A549 (cell line): ENCODE results near the gene CYP24A1. TPM values are rescaled to one million over a fixed set of nuclear protein-coding genes. Genes with fewer than 3 reads are reported as not detected.

Experiments used
- ATAC-seq, 2 experiments: fragments of 200-7000 bp in 1 of 2; fragments of >200 bp in 1 of 2; cut with Nextera tagmentation in 1 of 2; cut with Tn5 transposase in 1 of 2; 3 replicates each; pipeline versions ENCODE4 v1.8.0 to v1.9.1; 2018 to 2020; ENCODE audit warnings: mild to moderate bottlenecking in 1 of 2, moderate library complexity in 1 of 2
- CTCF ChIA-PET: fragments of 300-600 bp; sonication (Branson Sonifier 250); formaldehyde crosslinking; extraction: SDS; loops from one replicate; lab custom pipeline; 2021; ENCODE audit warnings: antibody characterized with exemption, inconsistent platforms; lab: Yijun Ruan, JAX
- POLR2A ChIA-PET: fragments of 350-600 bp; formaldehyde crosslinking; extraction: SDS; loops from one replicate; lab custom pipeline; 2021; ENCODE audit warnings: antibody characterized with exemption, inconsistent platforms; lab: Yijun Ruan, JAX
- DNase-seq, 2 experiments: peaks; one replicate each; pipeline versions ENCODE4 v3.0.0 to v3.0.0-alpha.2; 2011 to 2016; ENCODE audit warnings: low read depth in 1 of 2, low spot score in 1 of 2
- FAIRE-seq: peaks from 2 replicates; lab custom pipeline; 2011; peaks lifted over from hg19 to GRCh38; lab: Jason Lieb, UNC
- H3K27ac ChIP-seq, 2 experiments: fragments of >200 bp; sonication (Bioruptor Twin); formaldehyde crosslinking; 3 replicates each; pipeline ENCODE4 v1.5.1; 2016 to 2017
- H3K4me1 ChIP-seq: fragments of >200 bp; sonication (Bioruptor Twin); formaldehyde crosslinking; 3 replicates; pipeline ENCODE4 v1.6.1; 2016
- H3K4me2 ChIP-seq: fragments of >200 bp; sonication (Bioruptor Twin); formaldehyde crosslinking; 3 replicates; pipeline ENCODE4 v1.6.1; 2016
- H3K4me3 ChIP-seq: fragments of >200 bp; sonication (Bioruptor Twin); formaldehyde crosslinking; 3 replicates; pipeline ENCODE4 v1.5.1; 2016
- H3K9me3 ChIP-seq: fragments of >200 bp; sonication (Bioruptor Twin); formaldehyde crosslinking; 3 replicates; pipeline ENCODE4 v1.6.1; 2016
- CBX2 ChIP-seq: fragments of 200-600 bp; sonication (generic); IDR thresholded peaks from 2 replicates; pipeline ENCODE4 v1.6.1; 2016; ENCODE audit warnings: low read depth, mild to moderate bottlenecking, borderline replicate concordance
- CBX8 ChIP-seq: fragments of 200-600 bp; sonication (generic); IDR thresholded peaks from 2 replicates; pipeline ENCODE4 v1.6.1; 2016
- CEBPB ChIP-seq, 2 experiments: fragments of >200 bp in 1 of 2; sonication (Bioruptor Twin) in 1 of 2; formaldehyde crosslinking in 1 of 2; IDR thresholded peaks; 2 replicates each; pipeline ENCODE4 v1.6.1; 2012 to 2016
- CHD2 ChIP-seq: fragments of 150-350 bp; IDR thresholded peaks from 2 replicates; pipeline ENCODE4 v1.6.1; 2014; ENCODE audit warnings: low read length; ENCODE audit not compliant: partially characterized antibody
- CHD4 ChIP-seq: fragments of 200-600 bp; sonication (generic); IDR thresholded peaks from 2 replicates; pipeline ENCODE4 v1.6.1; 2016; ENCODE audit warnings: antibody characterized with exemption, mild to moderate bottlenecking, borderline replicate concordance
- EHF ChIP-seq: fragments of 250-450 bp; sonication (Bioruptor Pico); IDR thresholded peaks from 2 replicates; pipeline ENCODE4 v1.5.0; 2020; ENCODE audit warnings: mild to moderate bottlenecking
- EHMT2 ChIP-seq: fragments of 200-600 bp; sonication (generic); IDR thresholded peaks from 2 replicates; pipeline ENCODE4 v1.6.1; 2016; ENCODE audit warnings: antibody characterized with exemption, low read depth, mild to moderate bottlenecking, moderate library complexity
- FOSB ChIP-seq: fragments of 250-450 bp; sonication (Bioruptor Pico); IDR thresholded peaks from 2 replicates; pipeline ENCODE4 v1.5.0; 2020; ENCODE audit warnings: mild to moderate bottlenecking, moderate library complexity
- FOSL2 ChIP-seq, 2 experiments: fragments of 450-650 bp in 1 of 2; fragments of >200 bp in 1 of 2; sonication (Bioruptor Twin) in 1 of 2; formaldehyde crosslinking; IDR thresholded peaks; 2 replicates each; pipeline versions ENCODE4 v1.5.0 to v1.6.1; 2016 to 2020; ENCODE audit warnings: mild to moderate bottlenecking in 1 of 2, moderate library complexity in 1 of 2
- GATA3 ChIP-seq: IDR thresholded peaks from 2 replicates; pipeline ENCODE4 v1.6.1; 2012; ENCODE audit warnings: borderline replicate concordance
- HEYL ChIP-seq: fragments of 250-450 bp; sonication (Bioruptor Pico); IDR thresholded peaks from 2 replicates; pipeline ENCODE4 v1.8.0; 2021; ENCODE audit warnings: mild to moderate bottlenecking, moderate library complexity
- HOXB13 ChIP-seq: fragments of 250-450 bp; sonication (Bioruptor Pico); IDR thresholded peaks from 2 replicates; pipeline ENCODE4 v1.5.0; 2020; ENCODE audit warnings: low read depth, mild to moderate bottlenecking, moderate library complexity
- HOXB5 ChIP-seq: fragments of 250-450 bp; sonication (Bioruptor Pico); IDR thresholded peaks from 2 replicates; pipeline ENCODE4 v1.5.0; 2020; ENCODE audit warnings: mild to moderate bottlenecking, moderate library complexity
- JUNB ChIP-seq: fragments of >200 bp; sonication (Bioruptor Twin); formaldehyde crosslinking; IDR thresholded peaks from 2 replicates; pipeline ENCODE4 v1.6.1; 2016
- KDM1A ChIP-seq: fragments of 200-600 bp; sonication (generic); IDR thresholded peaks from 2 replicates; pipeline ENCODE4 v1.6.1; 2016; ENCODE audit warnings: low read depth, mild to moderate bottlenecking
- MAFK ChIP-seq: fragments of 450-650 bp; IDR thresholded peaks from 2 replicates; pipeline ENCODE4 v1.6.1; 2014; ENCODE audit not compliant: partially characterized antibody
- MYC ChIP-seq: IDR thresholded peaks from 2 replicates; pipeline ENCODE4 v1.6.1; 2012; ENCODE audit warnings: mild to moderate bottlenecking, inconsistent platforms, low read length, improper control_type of control experiment, borderline replicate concordance
- NFE2L2 ChIP-seq: fragments of 150-350 bp; conservative IDR thresholded peaks from 2 replicates; pipeline ENCODE4 v1.6.1; 2014; ENCODE audit warnings: low read length
- NR3C1 ChIP-seq: fragments of >200 bp; sonication (Bioruptor Twin); formaldehyde crosslinking; IDR thresholded peaks from 3 replicates; pipeline ENCODE4 v1.6.1; 2017
- POLR2A ChIP-seq: IDR thresholded peaks from 2 replicates; pipeline ENCODE4 v1.6.1; 2012; ENCODE audit warnings: mild to moderate bottlenecking, low read length
- POLR2AphosphoS2 ChIP-seq: conservative IDR thresholded peaks from 2 replicates; pipeline ENCODE4 v1.6.1; 2012; ENCODE audit warnings: low read length, improper control_type of control experiment, inconsistent platforms
- RAD21 ChIP-seq, 2 experiments: fragments of >200 bp in 1 of 2; sonication (Bioruptor Twin) in 1 of 2; formaldehyde crosslinking in 1 of 2; IDR thresholded peaks in 1 of 2; conservative IDR thresholded peaks in 1 of 2; 2 replicates in 1 of 2; 3 replicates in 1 of 2; pipeline ENCODE4 v1.6.1; 2012 to 2018; ENCODE audit warnings: inconsistent platforms in 1 of 2
- SMC3 ChIP-seq: fragments of >200 bp; sonication (Bioruptor Twin); formaldehyde crosslinking; IDR thresholded peaks from 3 replicates; pipeline ENCODE4 v1.6.1; 2018; ENCODE audit warnings: inconsistent platforms
- TFCP2L1 ChIP-seq: fragments of 250-450 bp; sonication (Bioruptor Pico); IDR thresholded peaks from 2 replicates; pipeline ENCODE4 v1.5.0; 2021; ENCODE audit warnings: mild to moderate bottlenecking
- TP53 ChIP-seq: fragments of 250-450 bp; sonication (Bioruptor Pico); IDR thresholded peaks from 2 replicates; pipeline ENCODE4 v1.5.0; 2021; ENCODE audit warnings: mild to moderate bottlenecking, moderate library complexity
- ZFP36 ChIP-seq: fragments of 450-650 bp; IDR thresholded peaks from 2 replicates; pipeline ENCODE4 v1.6.1; 2014; ENCODE audit warnings: borderline replicate concordance; ENCODE audit not compliant: partially characterized antibody
- ZNF302 ChIP-seq: fragments of 250-450 bp; sonication (Bioruptor Pico); IDR thresholded peaks from 2 replicates; pipeline ENCODE4 v1.9.0; 2021; ENCODE audit warnings: inconsistent platforms, mild to moderate bottlenecking, moderate library complexity
- ZSCAN20 ChIP-seq: fragments of 250-450 bp; sonication (Bioruptor Pico); IDR thresholded peaks from 2 replicates; pipeline ENCODE4 v1.8.0; 2022; ENCODE audit warnings: mild to moderate bottlenecking, moderate library complexity
- WGBS: methylation state at CpG from one replicate; pipeline ENCODE4 v1.1.6; 2017; ENCODE audit errors: missing lambda C conversion rate; 5-methylcytosine and 5-hydroxymethylcytosine counted together
- polyA plus RNA-seq, 4 experiments: library from polyadenylated mRNA; depleted of rRNA in 3 of 4; stranded (reverse); fragments of >200 nt; fragmentation: RNase III in 1 of 4; extraction: RNeasy Plus Mini Kit Qiagen cat#74134 plus additional on column Dnase treatment in 1 of 4; gene quantifications; 2 replicates in 3 of 4; 3 replicates in 1 of 4; pipeline ENCODE4 v1.2.3, GENCODE V29; 2011 to 2017
- TF ChIP-seq, protein P1 (sequence below): fragments of >200 bp; sonication (Bioruptor Twin); formaldehyde crosslinking; IDR thresholded peaks from 3 replicates; pipeline ENCODE4 v1.6.1; 2016
- TF ChIP-seq, protein P2 (sequence below): fragments of >200 bp; sonication (Bioruptor Twin); formaldehyde crosslinking; IDR thresholded peaks from 3 replicates; pipeline ENCODE4 v1.5.1; 2016

The CYP24A1 gene
- polyA plus RNA-seq, 2 of the 4 experiments (the other 2 are of a cell fraction), result 722 to 1,617 TPM

DNA sequence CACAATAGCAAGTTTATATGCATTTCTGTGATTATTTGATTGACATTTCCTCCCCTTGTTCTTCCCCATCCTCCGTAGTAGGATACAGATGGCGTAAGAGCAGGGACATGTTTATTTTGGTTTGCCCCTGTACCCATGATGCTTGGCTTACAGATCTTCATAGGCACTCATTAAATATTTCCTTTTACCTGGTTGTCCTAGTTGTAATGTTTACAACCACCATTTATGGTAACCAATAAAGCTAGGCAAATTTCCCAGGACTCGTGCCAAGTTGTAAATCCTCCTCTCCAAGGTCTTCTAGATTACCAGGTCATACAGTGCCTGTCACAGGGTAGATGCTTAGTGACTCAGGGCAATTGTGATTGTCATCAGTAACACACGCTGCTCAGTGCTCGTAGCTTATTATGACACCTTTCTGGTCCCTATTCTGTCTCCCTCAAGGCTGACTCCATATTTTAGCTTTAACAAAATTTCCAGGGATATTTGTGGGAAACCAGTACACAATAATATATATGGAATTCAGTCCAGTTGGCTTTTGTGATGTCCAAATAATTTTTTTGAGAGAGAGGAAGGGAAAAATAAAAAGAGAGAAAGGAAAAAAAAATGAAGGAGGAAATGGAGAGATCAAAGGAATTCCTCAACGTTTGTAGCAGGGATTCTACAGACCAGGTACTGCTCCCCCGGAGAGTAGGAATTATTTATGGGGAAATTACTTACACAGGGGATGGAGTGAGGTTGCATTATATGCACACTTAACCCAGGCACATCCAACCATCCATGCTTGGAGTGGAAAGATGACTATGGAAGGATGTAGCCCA, 24.6 kb downstream of the CYP24A1 start (continued):
- TF ChIP-seq, protein P1, sequence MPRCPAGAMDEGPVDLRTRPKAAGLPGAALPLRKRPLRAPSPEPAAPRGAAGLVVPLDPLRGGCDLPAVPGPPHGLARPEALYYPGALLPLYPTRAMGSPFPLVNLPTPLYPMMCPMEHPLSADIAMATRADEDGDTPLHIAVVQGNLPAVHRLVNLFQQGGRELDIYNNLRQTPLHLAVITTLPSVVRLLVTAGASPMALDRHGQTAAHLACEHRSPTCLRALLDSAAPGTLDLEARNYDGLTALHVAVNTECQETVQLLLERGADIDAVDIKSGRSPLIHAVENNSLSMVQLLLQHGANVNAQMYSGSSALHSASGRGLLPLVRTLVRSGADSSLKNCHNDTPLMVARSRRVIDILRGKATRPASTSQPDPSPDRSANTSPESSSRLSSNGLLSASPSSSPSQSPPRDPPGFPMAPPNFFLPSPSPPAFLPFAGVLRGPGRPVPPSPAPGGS, result 0 out of 3 replicates have a peak, but pooled peaks have one; percentile 29
- TF ChIP-seq POLR2AphosphoS2, result no peak
- TF ChIP-seq, protein P2, sequence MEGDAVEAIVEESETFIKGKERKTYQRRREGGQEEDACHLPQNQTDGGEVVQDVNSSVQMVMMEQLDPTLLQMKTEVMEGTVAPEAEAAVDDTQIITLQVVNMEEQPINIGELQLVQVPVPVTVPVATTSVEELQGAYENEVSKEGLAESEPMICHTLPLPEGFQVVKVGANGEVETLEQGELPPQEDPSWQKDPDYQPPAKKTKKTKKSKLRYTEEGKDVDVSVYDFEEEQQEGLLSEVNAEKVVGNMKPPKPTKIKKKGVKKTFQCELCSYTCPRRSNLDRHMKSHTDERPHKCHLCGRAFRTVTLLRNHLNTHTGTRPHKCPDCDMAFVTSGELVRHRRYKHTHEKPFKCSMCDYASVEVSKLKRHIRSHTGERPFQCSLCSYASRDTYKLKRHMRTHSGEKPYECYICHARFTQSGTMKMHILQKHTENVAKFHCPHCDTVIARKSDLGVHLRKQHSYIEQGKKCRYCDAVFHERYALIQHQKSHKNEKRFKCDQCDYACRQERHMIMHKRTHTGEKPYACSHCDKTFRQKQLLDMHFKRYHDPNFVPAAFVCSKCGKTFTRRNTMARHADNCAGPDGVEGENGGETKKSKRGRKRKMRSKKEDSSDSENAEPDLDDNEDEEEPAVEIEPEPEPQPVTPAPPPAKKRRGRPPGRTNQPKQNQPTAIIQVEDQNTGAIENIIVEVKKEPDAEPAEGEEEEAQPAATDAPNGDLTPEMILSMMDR, result no peak
- TF ChIP-seq MYC, result peak; percentile 43; the same call in 1 of the 2 replicates
- peak; percentile 39 to 93; a peak in 3 of 4 replicates for TF ChIP-seq CEBPB (IDR thresholded peaks at IDR 0.05)
- peak; percentile 92 for TF ChIP-seq GATA3
- TF ChIP-seq HEYL (CRISPR knock-in tag), result no peak; the same call in 1 of the 2 replicates
- no peak for TF ChIP-seq POLR2A
- peak; percentile 88 for TF ChIP-seq MAFK
- TF ChIP-seq HOXB5, result no peak; the same call in 1 of the 2 replicates
- TF ChIP-seq TP53 (CRISPR knock-in tag), result peak; percentile 75; the same call in 1 of the 2 replicates
- peak; percentile 79 for TF ChIP-seq ZNF302
- TF ChIP-seq CHD4, result no peak
- no peak for TF ChIP-seq NR3C1
- no peak; the same call in 1 of the 2 replicates for TF ChIP-seq HOXB13 (CRISPR knock-in tag)
- TF ChIP-seq JUNB, result peak; percentile 69
- no peak for TF ChIP-seq TFCP2L1 (CRISPR knock-in tag)
- TF ChIP-seq EHMT2, result no peak
- no peak for TF ChIP-seq CBX2
- TF ChIP-seq ZFP36, result no peak
- TF ChIP-seq FOSL2 (IDR thresholded peaks at IDR 0.05), result no peak; the same call in none of the 2 replicates
- TF ChIP-seq FOSL2 (CRISPR knock-in tag; IDR thresholded peaks at IDR 0.05), result peak; percentile 91
- TF ChIP-seq ZSCAN20 (CRISPR knock-in tag), result peak; percentile 85
- TF ChIP-seq SMC3, result peak; percentile 39; the same call in 1 of the 3 replicates
- TF ChIP-seq KDM1A, result no peak
- no peak for TF ChIP-seq CBX8
- TF ChIP-seq RAD21 (conservative IDR thresholded peaks at IDR 0.05 in 1 of 2, IDR thresholded peaks at IDR 0.05 in 1 of 2), result peak in 1 of 2 experiments; percentile 43; a peak in 2 of 5 replicates
- TF ChIP-seq NFE2L2, result peak; percentile 45

DNA sequence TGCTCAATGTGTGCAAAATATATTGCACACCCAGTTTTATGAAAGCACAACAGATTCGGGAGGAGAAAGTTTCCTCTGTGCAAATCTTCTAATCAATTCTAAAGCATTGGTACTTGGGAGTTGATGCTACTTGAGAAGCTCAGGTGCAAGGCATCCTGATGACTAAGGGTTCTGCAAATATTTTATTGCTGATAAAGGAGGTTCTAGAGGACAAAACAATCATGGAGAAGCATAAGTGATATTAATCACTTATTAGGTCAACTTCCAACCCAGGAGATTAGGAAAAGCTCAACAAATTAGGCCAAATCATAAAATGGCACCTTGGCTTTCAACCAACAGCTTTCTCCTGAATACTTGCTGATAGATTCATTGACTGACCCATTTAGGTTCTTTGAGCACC, 27.1 kb downstream of the CYP24A1 start:
- H3K4me1 ChIP-seq, result peaks cover 65% of the 10 kb centered on the region
- POLR2A ChIA-PET, result interaction anchor here (3.1 kb wide), 1 partner anchor 31 kb away, joined by 21 read pairs; no protein-coding TSS in a partner anchor
- no peak for DNase-seq

More for the DNA sequence above, 27.1 kb downstream of the CYP24A1 start:
- TF ChIP-seq MAFK (peak; percentile 71), GATA3 (peak; percentile 30; the same call in 1 of the 2 replicates), POLR2A (no peak), FOSL2 (IDR thresholded peaks at IDR 0.05) (no peak), FOSL2 (CRISPR knock-in tag; IDR thresholded peaks at IDR 0.05) (peak; percentile 21; the same call in 1 of the 2 replicates), FOSB (CRISPR knock-in tag) (no peak), CHD2 (no peak), EHF (no peak)
- H3K27ac ChIP-seq, result peak overlapping the region; percentile 86 to 93
- H3K9me3 ChIP-seq, result peaks cover 6% of the 10 kb centered on the region
- ATAC-seq (no peak), FAIRE-seq (no peak)
- WGBS, result 38% methylated on average over 1 of the region's 1 CpG
- CTCF ChIA-PET, result interaction anchor here (1.2 to 3.2 kb wide), 5 partner anchors 24 to 53 kb away, joined by 3 to 15 read pairs (median 4); no protein-coding TSS in a partner anchor
- 0 out of 3 replicates have a peak overlapping the region, but pooled peaks have one; percentile 12 for H3K4me2 ChIP-seq
- H3K4me3 ChIP-seq, result no peak overlapping the region
